ENCODE measurements around the gene RAET1G.
"Not testable (repeated sequence)": the region's sequence is repeated elsewhere in the genome, so short reads cannot be mapped to it uniquely, and the experiment has no call there.

The RAET1G gene

DNA sequence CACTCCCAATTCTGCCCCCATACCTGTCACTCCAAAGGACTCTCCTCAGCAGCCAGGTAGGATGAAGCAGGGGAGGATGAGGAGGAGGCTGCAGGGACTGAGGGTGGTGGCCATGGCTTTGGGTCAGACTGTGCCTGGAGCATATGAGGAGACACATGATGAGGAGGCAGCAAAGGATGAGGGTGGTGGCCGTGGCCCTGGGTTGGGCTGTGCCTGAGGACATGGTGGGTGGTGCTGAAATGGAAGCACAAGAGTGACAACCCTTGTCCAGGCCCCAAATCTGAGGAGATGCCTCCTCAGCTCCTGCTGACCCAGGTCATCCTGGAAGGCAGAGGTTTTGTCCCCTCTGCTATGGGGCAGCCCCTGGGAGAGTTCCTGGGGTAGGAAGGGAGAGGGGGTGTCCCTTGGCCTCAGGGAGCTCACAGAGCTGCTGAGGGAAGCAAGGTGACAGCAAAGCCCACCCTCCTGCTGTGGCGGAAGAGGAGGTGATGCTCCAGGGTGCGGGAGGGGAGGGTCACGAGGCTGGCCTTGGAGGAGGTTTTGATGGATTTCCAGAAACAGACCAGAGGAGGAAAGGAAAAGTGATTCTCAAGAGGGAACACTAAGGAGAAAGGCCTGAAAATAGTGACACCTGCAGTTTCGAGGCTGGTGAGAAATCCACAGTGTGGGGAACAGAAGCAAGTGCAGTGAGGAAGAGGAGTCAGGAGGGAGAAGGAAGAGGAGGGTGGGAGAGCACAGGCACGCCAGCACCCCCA lies 4.6 kb downstream of the RAET1G start:
- in situ Hi-C loops (cut with HindIII; ENCODE audit: low sequenced_read_pairs): no loop called here
- H3K4me3 ChIP-seq (ENCODE audit: low read depth, low read length): no peak overlapping the region
- TF ChIP-seq, protein P1, sequence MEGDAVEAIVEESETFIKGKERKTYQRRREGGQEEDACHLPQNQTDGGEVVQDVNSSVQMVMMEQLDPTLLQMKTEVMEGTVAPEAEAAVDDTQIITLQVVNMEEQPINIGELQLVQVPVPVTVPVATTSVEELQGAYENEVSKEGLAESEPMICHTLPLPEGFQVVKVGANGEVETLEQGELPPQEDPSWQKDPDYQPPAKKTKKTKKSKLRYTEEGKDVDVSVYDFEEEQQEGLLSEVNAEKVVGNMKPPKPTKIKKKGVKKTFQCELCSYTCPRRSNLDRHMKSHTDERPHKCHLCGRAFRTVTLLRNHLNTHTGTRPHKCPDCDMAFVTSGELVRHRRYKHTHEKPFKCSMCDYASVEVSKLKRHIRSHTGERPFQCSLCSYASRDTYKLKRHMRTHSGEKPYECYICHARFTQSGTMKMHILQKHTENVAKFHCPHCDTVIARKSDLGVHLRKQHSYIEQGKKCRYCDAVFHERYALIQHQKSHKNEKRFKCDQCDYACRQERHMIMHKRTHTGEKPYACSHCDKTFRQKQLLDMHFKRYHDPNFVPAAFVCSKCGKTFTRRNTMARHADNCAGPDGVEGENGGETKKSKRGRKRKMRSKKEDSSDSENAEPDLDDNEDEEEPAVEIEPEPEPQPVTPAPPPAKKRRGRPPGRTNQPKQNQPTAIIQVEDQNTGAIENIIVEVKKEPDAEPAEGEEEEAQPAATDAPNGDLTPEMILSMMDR (IDR thresholded peaks at IDR 0.05; ENCODE audit: low read depth, low read length): no peak
- no peak for DNase-seq (ENCODE audit: low read depth, low spot score)

- no peak for DNase-seq (ENCODE audit: low read depth, low spot score)
- no peak overlapping the region for H3K4me3 ChIP-seq (ENCODE audit: low read depth, low read length)
- in situ Hi-C loops (cut with HindIII; ENCODE audit: low sequenced_read_pairs): no loop called here
- TF ChIP-seq, protein P1 (IDR thresholded peaks at IDR 0.05; ENCODE audit: low read depth, low read length): no peak
These were observed 5.2 kb downstream of the RAET1G start for GRCh38 chr6:149917679-149918078.

DNA sequence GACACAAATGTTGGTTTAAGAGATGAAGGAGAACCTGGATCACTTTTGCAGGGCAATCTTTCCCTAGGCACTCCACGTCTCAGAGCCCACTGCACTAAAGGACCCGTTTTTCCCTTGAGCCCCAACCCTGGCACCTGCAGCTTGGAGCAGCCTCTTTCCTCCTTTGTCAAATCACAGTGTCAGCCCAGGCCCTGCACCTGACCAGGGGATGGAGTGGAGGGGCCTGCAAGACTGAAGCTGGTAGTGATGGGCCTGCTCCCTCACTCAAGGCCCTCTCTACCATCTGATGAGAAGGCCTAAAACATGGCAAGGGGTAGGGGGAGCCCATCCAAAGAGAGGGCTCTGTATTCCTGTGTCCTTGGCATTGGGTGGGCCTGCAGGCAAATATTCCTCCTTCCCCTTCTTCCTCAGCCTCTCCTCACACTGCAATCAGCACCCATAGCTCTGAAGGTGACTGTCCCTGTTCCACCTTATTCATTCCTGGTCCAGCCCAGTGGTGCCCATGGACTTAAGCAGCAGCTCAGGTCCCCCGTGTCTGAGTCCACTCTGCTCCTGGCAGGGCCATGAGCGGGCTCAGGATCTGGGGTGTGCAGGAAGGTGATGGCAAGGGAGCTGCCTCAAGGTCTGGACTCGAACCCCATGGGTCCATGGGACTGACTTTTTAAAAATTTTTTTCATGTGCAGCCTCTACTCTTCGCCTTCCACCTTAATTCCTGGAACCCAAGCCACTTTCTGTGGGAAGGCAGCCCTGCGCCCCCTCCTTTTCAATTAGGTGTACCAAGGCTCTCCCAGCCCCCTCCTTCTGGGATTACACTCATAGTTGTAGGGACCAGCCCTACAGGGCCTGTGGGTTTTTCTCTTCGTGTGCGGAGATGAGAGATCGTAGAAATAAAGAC lies 6.7 kb downstream of the RAET1G start:
- TF ChIP-seq, protein P1 (IDR thresholded peaks at IDR 0.05; ENCODE audit: low read depth, low read length): no peak
- no peak for DNase-seq (ENCODE audit: low read depth, low spot score)
- no peak overlapping the region for H3K4me3 ChIP-seq (ENCODE audit: low read depth, low read length)
- in situ Hi-C loops (cut with HindIII; ENCODE audit: low sequenced_read_pairs): no loop called here

DNA sequence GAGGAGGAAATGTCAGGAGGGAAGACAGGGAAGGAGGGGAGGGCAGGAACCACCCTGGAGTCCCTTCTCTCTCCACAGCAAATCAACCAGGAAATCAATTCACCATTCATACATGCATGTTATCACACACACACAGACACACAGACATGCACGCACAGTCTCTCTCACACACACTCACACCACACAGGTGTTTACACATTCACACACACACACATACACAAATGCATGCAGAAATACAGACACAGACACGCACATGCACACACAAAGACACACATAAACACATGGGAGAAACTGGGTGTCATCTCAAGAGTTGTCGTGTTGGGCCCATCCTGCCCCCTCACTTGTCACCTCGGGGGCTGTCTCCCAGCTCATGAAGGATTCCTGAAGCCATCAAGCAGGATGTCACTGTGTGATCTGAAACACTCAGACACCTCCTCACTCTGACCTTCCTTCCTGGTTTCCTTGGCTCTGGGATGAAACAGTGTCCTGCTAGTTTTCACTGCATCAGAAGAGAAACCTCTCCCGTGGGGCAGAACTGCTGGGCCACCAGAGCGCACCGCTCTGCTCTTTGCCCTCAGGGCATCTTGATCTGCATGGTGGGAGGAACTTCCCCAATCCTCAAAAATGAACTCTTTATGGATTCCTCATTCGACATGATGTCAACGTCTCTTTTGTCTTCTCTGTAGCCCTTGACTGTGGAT lies 9.2 kb downstream of the RAET1G start:
- no peak for DNase-seq (ENCODE audit: low read depth, low spot score)
- no peak overlapping the region for H3K4me3 ChIP-seq (ENCODE audit: low read depth, low read length)

DNA sequence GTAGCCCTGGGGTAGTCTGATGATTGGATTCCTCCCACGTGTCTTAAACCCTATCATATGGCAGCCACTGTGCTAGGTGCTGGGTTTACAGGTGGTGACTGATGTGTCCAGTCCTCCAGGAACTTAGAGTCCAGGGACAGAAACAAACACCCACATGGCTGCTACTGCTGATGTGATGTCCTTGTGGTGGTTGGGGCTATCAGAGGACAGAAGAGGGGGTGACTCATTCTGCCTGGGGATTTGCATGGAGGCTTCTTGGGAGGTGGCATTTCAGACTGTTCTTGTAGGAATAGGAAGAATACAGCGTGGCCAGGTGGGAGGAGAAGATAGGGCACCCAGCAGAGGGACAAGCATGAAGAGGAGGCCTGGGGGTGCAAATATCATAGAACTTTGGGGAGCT lies 9.8 kb downstream of the RAET1G start:
- in situ Hi-C loops (cut with HindIII; ENCODE audit: low sequenced_read_pairs): no loop called here
- no peak overlapping the region for H3K4me3 ChIP-seq (ENCODE audit: low read depth, low read length)
- DNase-seq (ENCODE audit: low read depth, low spot score): no peak
- TF ChIP-seq, protein P1 (IDR thresholded peaks at IDR 0.05; ENCODE audit: low read depth, low read length): no peak

More for the DNA sequence above, 9.2 kb downstream of the RAET1G start:
- in situ Hi-C loops (cut with HindIII; ENCODE audit: low sequenced_read_pairs): no loop called here
- TF ChIP-seq, protein P1 (IDR thresholded peaks at IDR 0.05; ENCODE audit: low read depth, low read length): no peak

DNA sequence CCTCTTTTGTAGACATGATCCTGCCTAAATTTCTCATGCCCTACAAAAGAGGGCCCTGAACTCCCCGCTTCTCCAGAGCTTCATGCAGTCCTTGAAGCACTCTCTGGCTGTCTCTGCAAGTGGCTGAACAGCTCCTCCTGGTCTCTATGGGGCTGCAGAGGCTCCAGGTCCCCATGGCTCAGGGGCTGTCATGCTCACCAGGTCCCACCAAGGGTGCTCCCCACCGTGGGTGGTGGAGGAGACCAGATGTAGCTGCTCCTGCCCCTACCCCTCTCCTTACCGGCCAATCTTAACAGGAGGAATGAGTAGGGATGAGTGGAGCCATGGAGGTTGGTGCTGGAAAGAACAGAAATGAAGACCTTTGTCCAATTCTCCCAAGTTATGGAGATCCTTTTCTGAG lies 10.2 kb downstream of the RAET1G start:
- in situ Hi-C loops (cut with HindIII; ENCODE audit: low sequenced_read_pairs); DNase-seq (ENCODE audit: low read depth, low spot score); H3K4me3 ChIP-seq (ENCODE audit: low read depth, low read length): not testable (repeated sequence)

Data from astrocyte of the spinal cord (primary cell).